Uterus (tissue), 2 donors: Measurements from ENCODE around the gene CNTLN.

ENCODE experiments used
- POLR2A ChIP-seq, 2 donors: fragments of 450-650 bp; IDR thresholded peaks; one replicate each; pipeline ENCODE4 v1.6.1; 2016; ENCODE audit warnings: antibody characterized with exemption in 2 of 2, mild to moderate bottlenecking in 1 of 2, moderate library complexity in 1 of 2
- TF ChIP-seq, protein P1 (sequence below), 4 experiments: fragments of 200-600 bp in 2 of 4; fragments of 450-650 bp in 2 of 4; sonication (generic) in 2 of 4; IDR thresholded peaks; one replicate each; pipeline ENCODE4 v1.5.1; 2016 to 2019; ENCODE audit warnings: antibody characterized with exemption in 4 of 4, mild to moderate bottlenecking in 2 of 4, moderate library complexity in 1 of 4

DNA sequence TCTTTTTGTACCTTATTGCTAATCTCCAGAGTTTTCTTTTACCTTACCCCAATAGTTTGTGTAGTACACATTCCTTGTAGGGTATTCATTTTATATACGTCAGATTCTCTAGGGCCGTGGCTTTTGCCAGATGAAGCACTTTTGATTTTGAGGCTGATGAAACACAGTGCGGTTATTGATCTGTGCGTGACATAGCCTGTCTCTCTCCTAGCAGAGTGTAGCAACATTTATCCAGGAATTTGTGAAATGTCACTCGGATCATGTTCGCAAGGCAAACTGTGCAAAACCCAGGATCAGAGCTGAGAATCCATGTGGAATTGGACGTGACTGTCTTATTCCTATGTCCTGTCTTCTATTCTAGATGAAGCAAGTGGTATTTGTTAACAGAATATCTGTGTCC lies 302.0 kb downstream of the CNTLN start:
- TF ChIP-seq POLR2A (IDR thresholded peaks at IDR 0.05): no peak
- TF ChIP-seq, protein P1, sequence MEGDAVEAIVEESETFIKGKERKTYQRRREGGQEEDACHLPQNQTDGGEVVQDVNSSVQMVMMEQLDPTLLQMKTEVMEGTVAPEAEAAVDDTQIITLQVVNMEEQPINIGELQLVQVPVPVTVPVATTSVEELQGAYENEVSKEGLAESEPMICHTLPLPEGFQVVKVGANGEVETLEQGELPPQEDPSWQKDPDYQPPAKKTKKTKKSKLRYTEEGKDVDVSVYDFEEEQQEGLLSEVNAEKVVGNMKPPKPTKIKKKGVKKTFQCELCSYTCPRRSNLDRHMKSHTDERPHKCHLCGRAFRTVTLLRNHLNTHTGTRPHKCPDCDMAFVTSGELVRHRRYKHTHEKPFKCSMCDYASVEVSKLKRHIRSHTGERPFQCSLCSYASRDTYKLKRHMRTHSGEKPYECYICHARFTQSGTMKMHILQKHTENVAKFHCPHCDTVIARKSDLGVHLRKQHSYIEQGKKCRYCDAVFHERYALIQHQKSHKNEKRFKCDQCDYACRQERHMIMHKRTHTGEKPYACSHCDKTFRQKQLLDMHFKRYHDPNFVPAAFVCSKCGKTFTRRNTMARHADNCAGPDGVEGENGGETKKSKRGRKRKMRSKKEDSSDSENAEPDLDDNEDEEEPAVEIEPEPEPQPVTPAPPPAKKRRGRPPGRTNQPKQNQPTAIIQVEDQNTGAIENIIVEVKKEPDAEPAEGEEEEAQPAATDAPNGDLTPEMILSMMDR (IDR thresholded peaks at IDR 0.05): no peak
